Measurements from ENCODE around the gene UNC45A. TPM values are rescaled to one million over a fixed set of nuclear protein-coding genes. Genes with fewer than 3 reads are reported as not detected.

Gene UNC45A
- total and polyA plus RNA-seq, 2 of the 8 experiments (the other 6 are each of a cell fraction or from before 2014, with no cell fraction given), result 74.1 to 84.2 TPM

DNA sequence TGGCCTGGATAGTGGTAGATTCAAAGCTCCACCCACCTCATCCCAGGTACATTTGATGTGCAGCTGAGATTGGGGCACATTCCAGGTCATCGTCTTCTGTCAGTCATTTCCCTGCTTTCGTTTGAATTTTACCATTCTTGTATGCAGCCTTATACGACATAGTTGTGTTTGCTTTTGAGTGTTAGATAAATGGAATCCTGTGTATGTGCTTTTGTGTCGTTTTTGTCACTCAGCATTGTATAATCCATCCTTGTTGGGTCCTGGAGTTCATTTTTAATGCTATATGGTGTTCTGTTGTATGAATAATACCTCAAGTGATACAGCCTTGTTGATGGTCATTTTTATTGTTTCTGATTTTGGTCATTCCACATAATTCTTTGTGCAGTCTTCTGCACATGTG lies 26.9 kb downstream of the UNC45A start:
- Histone ChIP-seq H2BK12ac (ENCODE audit: low read depth, low read length) (no peak overlapping the region), H3K79me2 (ENCODE audit: control insufficient read depth in 1 of 2, insufficient read depth in 2 of 2, low read length in 2 of 2) (peaks cover 0 to 6% of the 10 kb centered on the region in 2 experiments; a peak in 1 of 4 replicates), H3K4ac (replicated peaks; ENCODE audit: insufficient read length, low read depth, low read length) (no peak overlapping the region), H4K20me1 (replicated peaks in 1 of 2; ENCODE audit: control insufficient read depth in 1 of 2, insufficient read depth in 2 of 2, low read length in 2 of 2) (peaks cover 5 to 6% of the 10 kb centered on the region in 2 experiments), H2BK20ac (ENCODE audit: low read length) (no peak overlapping the region), H3K56ac (replicated peaks; ENCODE audit: insufficient read length, low read depth, low read length) (no peak overlapping the region), H4K8ac (ENCODE audit: extremely low read depth, insufficient read depth, low read length) (no peak overlapping the region), H2BK5ac (ENCODE audit: low read depth, low read length) (no peak overlapping the region), H3K23me2 (ENCODE audit: low read depth, low read length) (peaks cover 8% of the 10 kb centered on the region; the same call in 1 of the 2 replicates), H2AK5ac (ENCODE audit: low read depth, low read length) (no peak overlapping the region), H2AFZ (ENCODE audit: low read length) (no peak overlapping the region), H3K9ac (replicated peaks in 1 of 4; ENCODE audit: extremely low read depth in 1 of 4, low read depth in 3 of 4, low read length in 3 of 4) (no peak overlapping the region), H3K4me2 (ENCODE audit: insufficient read depth in 1 of 2, low read depth in 2 of 2, low read length in 2 of 2) (no peak overlapping the region), H3K9me3 (ENCODE audit: insufficient read depth in 2 of 2, low read depth in 1 of 2, low read length in 1 of 2) (no peaks in the 10 kb centered on the region), H2BK15ac (ENCODE audit: low read length) (no peak overlapping the region), H4K91ac (replicated peaks; ENCODE audit: insufficient read length, low read length) (no peak overlapping the region), H3K36me3 (ENCODE audit: control insufficient read depth in 2 of 4, insufficient read depth in 4 of 4, low read length in 3 of 4) (peaks cover 9 to 48% (median 30%) of the 10 kb centered on the region in 4 experiments), H2BK120ac (replicated peaks; ENCODE audit: low read depth, low read length) (no peak overlapping the region), H3K4me1 (replicated peaks in 1 of 4; ENCODE audit: control insufficient read depth in 3 of 4, insufficient read depth in 4 of 4, low read length in 3 of 4) (peaks cover 0 to 10% (median 6%) of the 10 kb centered on the region in 4 experiments; a peak in 5 of 7 replicates), H3K79me1 (ENCODE audit: low read depth, low read length) (peaks cover 3% of the 10 kb centered on the region; the same call in 1 of the 2 replicates), H3K4me3 (ENCODE audit: extremely low read depth in 1 of 4, insufficient read depth in 2 of 4, low read depth in 3 of 4, low read length in 4 of 4) (no peak overlapping the region), H3K27ac (ENCODE audit: low read depth, low read length) (no peak overlapping the region), H3K18ac (ENCODE audit: extremely low read depth, low read length) (no peak overlapping the region), H3K27me3 (replicated peaks in 1 of 4; ENCODE audit: control insufficient read depth in 3 of 4, extremely low read depth in 1 of 4, insufficient read depth in 3 of 4, low read length in 3 of 4) (no peaks in the 10 kb centered on the region), H3K14ac (ENCODE audit: insufficient read length) (no peak overlapping the region), H4K5ac (ENCODE audit: insufficient read length, low read depth, low read length) (no peak overlapping the region), H3K23ac (ENCODE audit: insufficient read length) (no peak overlapping the region)
- POLR2A ChIA-PET (ENCODE audit: partially characterized antibody), result interaction anchor here (0.6 to 1.4 kb wide), 6 partner anchors 8 to 86 kb away, joined by 3 to 5 read pairs (median 3); no protein-coding TSS in a partner anchor
- DNase-seq (ENCODE audit: low read depth in 1 of 2, low spot score in 2 of 2) (no peak), FAIRE-seq (no peak)
- no peak for TF ChIP-seq CREB1 (IDR thresholded peaks at IDR 0.05)
- no peak for TF ChIP-seq SP4 (IDR thresholded peaks at IDR 0.05; ENCODE audit: low read length)
- no peak for TF ChIP-seq TAF7 (optimal IDR thresholded peaks at IDR 0.05; ENCODE audit: borderline replicate concordance, low read depth, low read length)
- TF ChIP-seq EGR1 (IDR thresholded peaks at IDR 0.05; ENCODE audit: borderline replicate concordance, low read depth, low read length), result no peak
- no peak for TF ChIP-seq CEBPB (IDR thresholded peaks at IDR 0.05; ENCODE audit: low read depth, low read length)
- no peak for TF ChIP-seq CTBP2 (IDR thresholded peaks at IDR 0.05; ENCODE audit: borderline replicate concordance, insufficient read depth, insufficient read length, low read length)
- TF ChIP-seq POU5F1 (IDR thresholded peaks at IDR 0.05; ENCODE audit: low read depth, low read length), result no peak
- TF ChIP-seq, protein P1, sequence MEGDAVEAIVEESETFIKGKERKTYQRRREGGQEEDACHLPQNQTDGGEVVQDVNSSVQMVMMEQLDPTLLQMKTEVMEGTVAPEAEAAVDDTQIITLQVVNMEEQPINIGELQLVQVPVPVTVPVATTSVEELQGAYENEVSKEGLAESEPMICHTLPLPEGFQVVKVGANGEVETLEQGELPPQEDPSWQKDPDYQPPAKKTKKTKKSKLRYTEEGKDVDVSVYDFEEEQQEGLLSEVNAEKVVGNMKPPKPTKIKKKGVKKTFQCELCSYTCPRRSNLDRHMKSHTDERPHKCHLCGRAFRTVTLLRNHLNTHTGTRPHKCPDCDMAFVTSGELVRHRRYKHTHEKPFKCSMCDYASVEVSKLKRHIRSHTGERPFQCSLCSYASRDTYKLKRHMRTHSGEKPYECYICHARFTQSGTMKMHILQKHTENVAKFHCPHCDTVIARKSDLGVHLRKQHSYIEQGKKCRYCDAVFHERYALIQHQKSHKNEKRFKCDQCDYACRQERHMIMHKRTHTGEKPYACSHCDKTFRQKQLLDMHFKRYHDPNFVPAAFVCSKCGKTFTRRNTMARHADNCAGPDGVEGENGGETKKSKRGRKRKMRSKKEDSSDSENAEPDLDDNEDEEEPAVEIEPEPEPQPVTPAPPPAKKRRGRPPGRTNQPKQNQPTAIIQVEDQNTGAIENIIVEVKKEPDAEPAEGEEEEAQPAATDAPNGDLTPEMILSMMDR (IDR thresholded peaks at IDR 0.05; ENCODE audit: control extremely low read depth in 1 of 3, insufficient read depth in 1 of 3, low read depth in 1 of 3, low read length in 3 of 3), result no peak
- TF ChIP-seq SIRT6 (IDR thresholded peaks at IDR 0.05; ENCODE audit: low read length), result no peak
- CTCF ChIA-PET (ENCODE audit: partially characterized antibody), result interaction anchor here (1.1 to 19.2 kb wide), 6 partner anchors 9 to 310 kb away, joined by 3 to 306 read pairs (median 6); partner anchors contain the start of genes HDDC3 and UNC45A
- WGBS, 2 experiments (ENCODE audit: extremely low coverage in 1 of 2, insufficient coverage in 1 of 2, insufficient read length in 1 of 2, insufficient replicate concordance in 2 of 2, low coverage in 1 of 2, low lambda C conversion rate in 2 of 2, missing lambda C conversion rate in 1 of 2), result 79% methylated on average over 4 of the region's 4 CpGs; no CpG with 5 or more reads in 1 of the 2 experiments
